Adrenal gland (tissue), 12 donors: ENCODE results near the gene UBR3. TPM values are rescaled to one million over a fixed set of nuclear protein-coding genes. Genes with fewer than 3 reads are reported as not detected.
"Not testable (repeated sequence)": the region's sequence is repeated elsewhere in the genome, so short reads cannot be mapped to it uniquely, and the experiment has no call there.

Experiments used
- DNase-seq, 7 donors: peaks; one replicate each; pipeline ENCODE4 v3.0.0-alpha.2; 2019 to 2020
- H3K27ac ChIP-seq, 5 donors: fragments of 200-600 bp; sonication (generic) in 4 of 5; 1 replicate in 3 of 5; 2 replicates in 2 of 5; pipeline versions ENCODE4 v1.5.1 to v1.8.0; 2016 to 2020; ENCODE audit warnings: mild to moderate bottlenecking in 1 of 5
- H3K27me3 ChIP-seq: fragments of 200-600 bp; 2 replicates; pipeline ENCODE4 v1.8.0; 2021
- H3K36me3 ChIP-seq, 2 donors: fragments of 200-600 bp; replicated peaks in 1 of 2; 1 replicate in 1 of 2; 2 replicates in 1 of 2; pipeline versions ENCODE4 v1.5.1 to v1.8.0; 2018 to 2022
- H3K4me1 ChIP-seq, 2 donors: fragments of 200-600 bp; replicated peaks in 1 of 2; 1 replicate in 1 of 2; 2 replicates in 1 of 2; pipeline versions ENCODE4 v1.5.1 to v1.8.0; 2018 to 2021
- H3K4me3 ChIP-seq, 4 donors: fragments of 200-600 bp; sonication (generic) in 3 of 4; one replicate each; pipeline ENCODE4 v1.5.1; 2016 to 2018
- H3K9me3 ChIP-seq, 3 donors: fragments of 200-600 bp; sonication (generic) in 1 of 3; replicated peaks in 1 of 3; 1 replicate in 2 of 3; 2 replicates in 1 of 3; pipeline versions ENCODE4 v1.5.1 to v1.8.0; 2016 to 2021
- POLR2A ChIP-seq, 2 donors: fragments of 450-650 bp; IDR thresholded peaks; one replicate each; pipeline ENCODE4 v1.6.1; 2017; ENCODE audit warnings: antibody characterized with exemption in 2 of 2, mild to moderate bottlenecking in 2 of 2, moderate library complexity in 1 of 2
- WGBS, 4 donors: extraction: QIAGEN DNeasy Blood & Tissue Kit in 2 of 4; methylation state at CpG; one replicate each; pipeline versions ENCODE4 v1.1.5 to v1.1.7; 2013 to 2017; 5-methylcytosine and 5-hydroxymethylcytosine counted together
- intact Hi-C, 2 donors: fragments of 100-400 bp; cut with DNase I; formaldehyde crosslinking; loops; one replicate each; pipeline versions ENCODE4 v1.14.1 to v1.15.0; 2022 to 2023
- polyA plus RNA-seq, 3 donors: library from polyadenylated mRNA; stranded (reverse); fragments of 200-250 nt in 2 of 3; fragments of 350-450 nt in 1 of 3; fragmentation: Illumina TruSeq in 1 of 3; extraction: RNeasy Lipid Tissue Mini Kit (QIAGEN cat#74804) in 1 of 3; gene quantifications; one replicate each; pipeline ENCODE4 v1.2.3, GENCODE V29; 2013 to 2014
- total RNA-seq, 9 donors: library from RNA; depleted of rRNA in 4 of 9; stranded (reverse); fragments of >200 nt in 4 of 9; fragments of 120-200 nt in 1 of 9; fragmentation: NEBNext Ultra II Directional in 1 of 9; extraction: Animal tissue kit (Norgen Biotek cat#: 25700) in 1 of 9; gene quantifications; one replicate each; pipeline versions ENCODE4 v1.1.0 to v1.2.4, GENCODE V29; 2013 to 2023
- TF ChIP-seq, protein P1 (sequence below), 6 experiments: fragments of 450-650 bp in 4 of 6; fragments of 200-600 bp in 2 of 6; sonication (generic) in 1 of 6; IDR thresholded peaks; 1 replicate in 5 of 6; 2 replicates in 1 of 6; pipeline versions ENCODE4 v1.5.1 to v1.8.0; 2016 to 2021; ENCODE audit warnings: antibody characterized with exemption in 6 of 6, mild to moderate bottlenecking in 2 of 6, moderate library complexity in 1 of 6
- donor health status: healthy with polysubstance abuse.
- donor health status: Bipolar disorder and iron deficiency.
- donor health status: DM: yes; HTN: yes; CAD: no.
- donor health status: DM: no; HTN: no; CAD: no.
- donor health status: DM: no; HTN: no; CAD: no.
- donor health status: DM: yes; HTN: yes; CAD: no.

The UBR3 gene
- total and polyA plus RNA-seq, 12 donors = 25.5 to 85.7 (median 62.8) TPM

DNA sequence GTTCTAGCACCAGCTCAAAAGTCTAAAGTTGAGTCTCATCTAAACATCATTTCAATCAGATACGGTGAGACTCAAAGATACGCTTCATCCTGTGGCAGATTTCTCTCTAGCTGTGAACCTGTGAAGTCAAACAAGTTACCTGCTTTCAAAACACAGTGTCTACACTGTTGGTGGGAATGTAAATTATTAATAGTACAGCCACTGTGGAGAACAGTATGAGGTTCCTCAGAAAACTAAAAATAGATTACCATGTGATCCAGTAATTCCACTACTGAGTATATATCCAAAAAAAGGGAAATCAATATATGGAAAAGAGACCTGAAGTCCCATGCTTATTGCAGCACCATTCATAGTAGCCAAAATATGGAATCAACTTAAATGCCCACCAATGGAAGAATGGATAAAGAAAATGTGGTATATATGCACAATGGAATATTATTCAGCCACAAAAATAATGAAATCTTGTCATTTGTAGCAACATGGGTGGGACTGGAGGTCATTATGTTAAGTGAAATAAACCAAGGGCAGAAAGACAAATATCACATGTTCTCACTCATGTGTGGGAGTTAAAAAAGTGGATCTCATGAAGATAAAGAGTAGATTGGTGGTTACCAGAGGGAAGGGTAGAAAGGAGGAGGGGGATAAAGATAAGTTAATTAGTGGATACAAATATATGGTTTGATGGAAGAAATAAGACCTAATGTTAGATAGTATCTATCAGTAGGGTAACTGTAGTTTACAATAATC is 11.7 kb downstream of the UBR3 start:
- TF ChIP-seq, protein P1, sequence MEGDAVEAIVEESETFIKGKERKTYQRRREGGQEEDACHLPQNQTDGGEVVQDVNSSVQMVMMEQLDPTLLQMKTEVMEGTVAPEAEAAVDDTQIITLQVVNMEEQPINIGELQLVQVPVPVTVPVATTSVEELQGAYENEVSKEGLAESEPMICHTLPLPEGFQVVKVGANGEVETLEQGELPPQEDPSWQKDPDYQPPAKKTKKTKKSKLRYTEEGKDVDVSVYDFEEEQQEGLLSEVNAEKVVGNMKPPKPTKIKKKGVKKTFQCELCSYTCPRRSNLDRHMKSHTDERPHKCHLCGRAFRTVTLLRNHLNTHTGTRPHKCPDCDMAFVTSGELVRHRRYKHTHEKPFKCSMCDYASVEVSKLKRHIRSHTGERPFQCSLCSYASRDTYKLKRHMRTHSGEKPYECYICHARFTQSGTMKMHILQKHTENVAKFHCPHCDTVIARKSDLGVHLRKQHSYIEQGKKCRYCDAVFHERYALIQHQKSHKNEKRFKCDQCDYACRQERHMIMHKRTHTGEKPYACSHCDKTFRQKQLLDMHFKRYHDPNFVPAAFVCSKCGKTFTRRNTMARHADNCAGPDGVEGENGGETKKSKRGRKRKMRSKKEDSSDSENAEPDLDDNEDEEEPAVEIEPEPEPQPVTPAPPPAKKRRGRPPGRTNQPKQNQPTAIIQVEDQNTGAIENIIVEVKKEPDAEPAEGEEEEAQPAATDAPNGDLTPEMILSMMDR (IDR thresholded peaks at IDR 0.05) = no peak
- TF ChIP-seq POLR2A (IDR thresholded peaks at IDR 0.05) = no peak
- H3K4me3 ChIP-seq = no peak overlapping the region
- H3K27ac ChIP-seq = no peak overlapping the region
- no peaks in the 10 kb centered on the region for H3K36me3 ChIP-seq
- no peak for DNase-seq
- H3K9me3 ChIP-seq = no peaks in the 10 kb centered on the region
- H3K4me1 ChIP-seq = peaks cover 10 to 24% of the 10 kb centered on the region in 2 donors
- intact Hi-C loops = no loop called here
- no peaks in the 10 kb centered on the region for H3K27me3 ChIP-seq
- 99 to 100% (median 100%) methylated on average over 2 of the region's 2 CpGs for WGBS, 4 donors

DNA sequence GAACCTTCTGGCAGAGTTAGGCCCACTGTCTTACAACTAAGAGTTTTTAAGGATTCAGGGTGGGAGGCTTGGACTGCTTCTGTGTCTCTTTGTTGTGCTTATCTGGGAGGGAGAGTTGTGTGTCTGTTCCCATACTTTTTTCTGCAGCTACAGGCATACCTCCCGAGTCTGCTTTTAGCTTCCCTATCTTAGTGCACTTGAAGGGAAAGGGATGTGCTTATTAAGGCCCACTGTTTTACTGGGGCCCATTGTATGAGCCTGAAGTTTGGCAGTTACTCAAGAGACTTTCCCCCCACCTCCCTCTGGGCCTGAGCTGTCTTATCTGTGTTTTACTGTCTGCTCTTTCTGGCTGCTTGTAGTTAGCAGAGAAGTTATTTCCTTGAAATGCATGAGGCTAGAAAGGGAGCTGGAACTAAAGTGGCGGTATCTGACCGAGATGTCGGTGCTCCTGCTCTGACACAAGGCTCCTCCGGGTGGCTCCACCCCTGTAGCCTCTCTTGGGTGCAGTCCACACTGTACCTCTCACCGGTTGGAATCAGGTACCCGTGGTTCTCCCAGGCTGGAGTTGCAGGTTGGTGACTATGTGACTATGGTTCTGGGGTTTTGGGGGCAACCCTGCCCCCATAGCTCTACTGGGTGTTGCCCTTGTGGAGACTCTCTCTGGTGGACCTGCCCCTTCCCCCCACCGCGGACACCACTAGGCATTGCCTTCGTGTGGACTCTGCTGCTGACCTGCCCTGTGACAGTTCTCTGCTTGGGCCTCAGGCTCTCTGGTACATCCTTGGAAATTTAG is 12.9 kb downstream of the UBR3 start:
- Histone ChIP-seq H3K27me3 (no peaks in the 10 kb centered on the region), H3K9me3 (no peaks in the 10 kb centered on the region), H3K27ac (peak overlapping the region in 2 of 5 donors; percentile 0 to 32), H3K4me3 (no peak overlapping the region), H3K4me1 (peaks cover 10 to 22% of the 10 kb centered on the region in 2 donors), H3K36me3 (no peaks in the 10 kb centered on the region)
- intact Hi-C loops = no loop called here
- peak in 3 of 7 donors; percentile 26 to 39 (median 39) for DNase-seq
- no peak for TF ChIP-seq POLR2A (IDR thresholded peaks at IDR 0.05)
- TF ChIP-seq, protein P1 (IDR thresholded peaks at IDR 0.05) = no peak
- 25 to 53% (median 44%) methylated on average over 7 to 10 of the region's 10 CpGs for WGBS, 4 donors

DNA sequence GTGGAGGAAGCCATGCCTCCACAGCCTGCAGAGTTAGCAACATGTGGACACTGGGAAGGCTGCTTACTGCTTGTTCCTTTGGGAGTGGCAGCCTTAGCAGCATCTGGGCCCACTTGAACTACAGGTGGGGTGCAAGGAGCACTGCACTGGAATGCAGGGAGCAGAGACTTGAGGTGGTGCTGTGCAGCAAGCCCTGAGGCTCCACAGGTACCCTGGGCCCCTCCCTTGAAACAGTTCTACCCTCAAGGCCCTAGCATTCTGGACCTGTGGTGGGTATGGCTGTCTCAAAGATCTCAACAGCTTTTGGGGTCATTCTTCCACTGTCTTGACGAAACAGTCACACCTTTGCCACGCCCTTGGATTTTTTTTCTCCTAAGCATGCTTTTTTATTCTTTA is 13.5 kb downstream of the UBR3 start:
- Histone ChIP-seq H3K36me3 (no peaks in the 10 kb centered on the region), H3K4me1 (peaks cover 10 to 22% of the 10 kb centered on the region in 2 donors), H3K4me3 (no peak overlapping the region), H3K27me3 (no peaks in the 10 kb centered on the region), H3K27ac (no peak overlapping the region), H3K9me3 (no peaks in the 10 kb centered on the region)
- WGBS, 4 donors = 87 to 100% (median 94%) methylated on average over 2 of the region's 2 CpGs
- TF ChIP-seq POLR2A (IDR thresholded peaks at IDR 0.05) = no peak
- TF ChIP-seq, protein P1 (IDR thresholded peaks at IDR 0.05) = no peak
- intact Hi-C loops = no loop called here
- DNase-seq = no peak

DNA sequence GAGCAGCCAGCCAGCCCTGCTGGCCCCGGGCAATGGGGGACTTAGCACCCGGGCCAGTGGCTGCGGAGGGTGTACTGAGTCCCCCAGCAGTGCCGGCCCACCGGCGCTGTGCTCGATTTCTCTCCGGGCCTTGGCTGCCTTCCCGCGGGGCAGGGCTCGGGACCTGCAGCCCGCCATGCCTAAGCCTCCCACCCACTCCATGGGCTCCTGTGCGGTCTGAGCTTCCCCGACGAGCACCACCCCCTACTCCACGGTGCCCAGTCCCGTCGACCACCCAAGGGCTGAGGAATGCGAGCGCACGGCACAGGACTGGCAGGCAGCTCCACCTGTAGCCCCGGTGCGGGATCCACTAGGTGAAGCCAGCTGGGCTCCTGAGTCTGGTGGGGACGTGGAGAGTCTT is 14.4 kb downstream of the UBR3 start:
- H3K27me3 ChIP-seq, H3K27ac ChIP-seq, DNase-seq, H3K36me3 ChIP-seq, intact Hi-C loops, H3K4me3 ChIP-seq, H3K9me3 ChIP-seq: not testable (repeated sequence)
- 93 to 100% (median 95%) methylated on average over 1 to 21 of the region's 24 CpGs for WGBS, 4 donors
- peaks cover 10 to 22% of the 10 kb centered on the region in 2 donors for H3K4me1 ChIP-seq
